ENCODE measurements around the gene NAPSA. TPM values are rescaled to one million over a fixed set of nuclear protein-coding genes. Genes with fewer than 3 reads are reported as not detected.

NAPSA gene
- total and polyA plus RNA-seq, 8 donors: 0.18 to 87.5 (median 1.9) TPM; not detected in 2

GRCh38 chr19:50333737-50334617 lies 31.5 kb downstream of the NAPSA start:
- Histone ChIP-seq H3K9me3 (peaks cover 0 to 5% (median 0%) of the 10 kb centered on the region in 4 donors), H3K4me3 (peak overlapping the region; percentile 40 to 53 (median 47)), H3K27me3 (peaks cover 4 to 63% (median 62%) of the 10 kb centered on the region in 3 donors), H3K27ac (peak overlapping the region; percentile 45 to 81 (median 71)), H3K4me1 (peaks cover 22 to 56% (median 45%) of the 10 kb centered on the region in 4 donors), H3K36me3 (no peaks in the 10 kb centered on the region)
- peak; percentile 82 to 95 for DNase-seq
- intact Hi-C loops (cut with DNase I; ENCODE audit: low total_unique reads): no loop called here
- WGBS, 5 donors: 11 to 20% (median 13%) methylated on average over 27 to 54 of the region's 54 CpGs
- TF ChIP-seq EP300 (IDR thresholded peaks at IDR 0.05): no peak
- TF ChIP-seq POLR2A (IDR thresholded peaks at IDR 0.05): peak in 1 of 4 donors; percentile 28
- peak in 1 of 7 experiments; percentile 3 for TF ChIP-seq CTCF (IDR thresholded peaks at IDR 0.05)
- TF ChIP-seq POLR2AphosphoS5 (IDR thresholded peaks at IDR 0.05): peak in 2 of 3 donors; percentile 81 to 85

GRCh38 chr19:50333235-50333736 lies 32.2 kb downstream of the NAPSA start:
- Histone ChIP-seq H3K4me3 (peak overlapping the region; percentile 40 to 53 (median 47)), H3K27ac (peak overlapping the region; percentile 45 to 81 (median 71)), H3K36me3 (no peaks in the 10 kb centered on the region), H3K4me1 (peaks cover 22 to 60% (median 48%) of the 10 kb centered on the region in 4 donors), H3K27me3 (peaks cover 4 to 68% (median 65%) of the 10 kb centered on the region in 3 donors), H3K9me3 (peaks cover 0 to 5% (median 0%) of the 10 kb centered on the region in 4 donors)
- 0 to 3% (median 2%) methylated on average over 10 to 34 of the region's 34 CpGs for WGBS, 5 donors
- intact Hi-C loops (cut with DNase I; ENCODE audit: low total_unique reads): no loop called here
- peak; percentile 89 to 96 for DNase-seq
- TF ChIP-seq EP300 (IDR thresholded peaks at IDR 0.05) (no peak), CTCF (IDR thresholded peaks at IDR 0.05) (peak in 1 of 7 experiments; percentile 12)

- intact Hi-C loops (cut with DNase I; ENCODE audit: low total_unique reads): no loop called here
- peak in 1 of 2 donors; percentile 79 for DNase-seq
- no peak for TF ChIP-seq POLR2AphosphoS5 (IDR thresholded peaks at IDR 0.05)
- no peak for TF ChIP-seq POLR2A (IDR thresholded peaks at IDR 0.05)
- TF ChIP-seq EP300 (IDR thresholded peaks at IDR 0.05): no peak
- no peak for TF ChIP-seq CTCF (IDR thresholded peaks at IDR 0.05)
- Histone ChIP-seq H3K36me3 (no peaks in the 10 kb centered on the region), H3K9me3 (peaks cover 0 to 5% (median 0%) of the 10 kb centered on the region in 4 donors), H3K4me3 (peak overlapping the region; percentile 40 to 53 (median 47)), H3K27ac (peak overlapping the region in 3 of 5 donors; percentile 45 to 81 (median 71)), H3K27me3 (peaks cover 10 to 76% (median 74%) of the 10 kb centered on the region in 3 donors), H3K4me1 (peaks cover 22 to 61% (median 52%) of the 10 kb centered on the region in 4 donors)
- 10 to 16% (median 10%) methylated on average over 20 of the region's 20 CpGs for WGBS, 5 donors
These were observed 33.0 kb downstream of the NAPSA start for GRCh38 chr19:50332244-50333038.

- no peak for DNase-seq
- TF ChIP-seq EP300 (IDR thresholded peaks at IDR 0.05) (no peak), CTCF (IDR thresholded peaks at IDR 0.05) (no peak), POLR2AphosphoS5 (IDR thresholded peaks at IDR 0.05) (no peak), POLR2A (IDR thresholded peaks at IDR 0.05) (no peak)
- Histone ChIP-seq H3K4me1 (peaks cover 22 to 61% (median 52%) of the 10 kb centered on the region in 4 donors), H3K4me3 (no peak overlapping the region), H3K36me3 (no peaks in the 10 kb centered on the region), H3K9me3 (peaks cover 0 to 5% (median 0%) of the 10 kb centered on the region in 4 donors), H3K27ac (peak overlapping the region in 1 of 5 donors; percentile 71), H3K27me3 (peaks cover 10 to 81% (median 79%) of the 10 kb centered on the region in 3 donors)
- 3 to 21% (median 13%) methylated on average over 2 of the region's 2 CpGs for WGBS, 5 donors
- intact Hi-C loops (cut with DNase I; ENCODE audit: low total_unique reads): no loop called here
These were observed 33.5 kb downstream of the NAPSA start for GRCh38 chr19:50331994-50332243.
